H1 (cell line): ENCODE data around the gene P2RX6. TPM values are rescaled to one million over a fixed set of nuclear protein-coding genes. Genes with fewer than 3 reads are reported as not detected.

ENCODE experiments used
- CHD7 ChIP-seq: fragments of 300-600 bp; sonication (generic); IDR thresholded peaks from 2 replicates; pipeline ENCODE4 v1.7.1; 2012; ENCODE audit warnings: low read length, moderate library complexity, mild to moderate bottlenecking, inconsistent platforms; ENCODE audit not compliant: insufficient replicate concordance
- NANOG ChIP-seq: IDR thresholded peaks from 2 replicates; pipeline ENCODE4 v1.6.1; 2011; ENCODE audit warnings: low read length, low read depth, mild to moderate bottlenecking, inconsistent platforms; ENCODE audit not compliant: insufficient read depth, poor library complexity, severe bottlenecking
- SIRT6 ChIP-seq: IDR thresholded peaks from one replicate; pipeline ENCODE4 v1.7.1; 2012; ENCODE audit warnings: low read length, inconsistent platforms
- SUZ12 ChIP-seq: fragments of 200-600 bp; sonication (generic); IDR thresholded peaks from 2 replicates; pipeline ENCODE4 v1.6.1; 2012; ENCODE audit warnings: mild to moderate bottlenecking, inconsistent platforms, low read length, moderate library complexity, mixed read lengths
- polyA plus RNA-seq, 7 experiments: library from polyadenylated mRNA; depleted of rRNA in 3 of 7; stranded (reverse) in 5 of 7; unstranded in 2 of 7; fragments of >200 nt in 5 of 7; fragments of 200-250 nt in 2 of 7; gene quantifications; 1 replicate in 5 of 7; 2 replicates in 1 of 7; 4 replicates in 1 of 7; pipeline versions ENCODE4 v1.2.1 to v1.2.3, GENCODE V29; 2011 to 2013; ENCODE audit warnings: missing spikeins in 2 of 7, mixed read lengths in 2 of 7
- total RNA-seq: library from RNA; stranded (reverse); fragmentation: NEBNext Ultra II Directional; extraction: Animal tissue kit (Norgen Biotek cat#: 25700); gene quantifications from 2 replicates; pipeline ENCODE4 v1.2.1, GENCODE V29; 2021

Gene P2RX6
- total and polyA plus RNA-seq, 2 of the 8 experiments (the other 6 are each of a cell fraction or from before 2014, with no cell fraction given) = 0.09 TPM; not detected in 1

- TF ChIP-seq NANOG = no peak
- no peak for TF ChIP-seq CHD7
- TF ChIP-seq SUZ12 = no peak
- TF ChIP-seq SIRT6 = no peak
Observed at GRCh38 chr22:20977516-20978170, 37.3 kb upstream of the P2RX6 start (continued).
